Midbrain (tissue), 1 donor: ENCODE results near the gene ZNF587.
"Not testable (repeated sequence)": the region's sequence is repeated elsewhere in the genome, so short reads cannot be mapped to it uniquely, and the experiment has no call there.

ENCODE experiments used
- DNase-seq: peaks from one replicate; lab custom pipeline; 2025; lab: John Stamatoyannopoulos, UW

Gene ZNF587

GRCh38 chr19:57849666-57850473 is at the start of gene ZNF587:
Gene ZNF587 (plus strand): TSS chr19:57849859. CDS start chr19:57850039, 180 bp downstream.
- DNase-seq: peak; percentile 83

- no peak for DNase-seq
Observed at GRCh38 chr19:57800696-57801095, 49.0 kb upstream of the ZNF587 start.

- DNase-seq: no peak
Observed at GRCh38 chr19:57802269-57802668, 47.4 kb upstream of the ZNF587 start.

GRCh38 chr19:57803265-57803593 is 46.4 kb upstream of the ZNF587 start:
- DNase-seq: no peak

GRCh38 chr19:57803594-57804325 is 45.9 kb upstream of the ZNF587 start:
- no peak for DNase-seq

GRCh38 chr19:57807541-57807940 is 42.1 kb upstream of the ZNF587 start:
- DNase-seq: no peak

- DNase-seq: not testable (repeated sequence)
Observed at GRCh38 chr19:57810410-57811295, 39.0 kb upstream of the ZNF587 start.

- DNase-seq: no peak
Observed at GRCh38 chr19:57812226-57812625, 37.4 kb upstream of the ZNF587 start.

- not testable (repeated sequence) for DNase-seq
Observed at GRCh38 chr19:57812975-57813820, 36.5 kb upstream of the ZNF587 start.

- no peak for DNase-seq
Observed at GRCh38 chr19:57813919-57814504, 35.6 kb upstream of the ZNF587 start.

GRCh38 chr19:57814505-57815246 is 35.0 kb upstream of the ZNF587 start, which contains the start of gene ZNF552:
Gene ZNF552 (minus strand): TSS chr19:57814913. CDS start chr19:57814743, 170 bp downstream.
- peak; percentile 94 for DNase-seq

- DNase-seq: no peak
Observed at GRCh38 chr19:57815247-57816075, 34.2 kb upstream of the ZNF587 start.

GRCh38 chr19:57816652-57817051 is 33.0 kb upstream of the ZNF587 start:
- no peak for DNase-seq

GRCh38 chr19:57817976-57818375 is 31.7 kb upstream of the ZNF587 start:
- DNase-seq: no peak

- no peak for DNase-seq
Observed at GRCh38 chr19:57818378-57818777, 31.3 kb upstream of the ZNF587 start.

GRCh38 chr19:57819475-57820148 is 30.0 kb upstream of the ZNF587 start:
- peak; percentile 93 for DNase-seq

GRCh38 chr19:57820599-57820998 is 29.1 kb upstream of the ZNF587 start:
- DNase-seq: no peak

- not testable (repeated sequence) for DNase-seq
Observed at GRCh38 chr19:57821095-57821494, 28.6 kb upstream of the ZNF587 start.

GRCh38 chr19:57821501-57821900 is 28.2 kb upstream of the ZNF587 start:
- not testable (repeated sequence) for DNase-seq
